HG02981 (cell line): Measurements from ENCODE around the gene KLRC2.
"Not testable (repeated sequence)": the region's sequence is repeated elsewhere in the genome, so short reads cannot be mapped to it uniquely, and the experiment has no call there.

Experiments
- ATAC-seq: cut with Tn5 transposase; IDR thresholded peaks from one replicate; pipeline ENCODE4 v1.9.1; 2021; ENCODE audit warnings: mild to moderate bottlenecking, moderate library complexity; ENCODE audit not compliant: unreplicated experiment

Gene KLRC2

DNA sequence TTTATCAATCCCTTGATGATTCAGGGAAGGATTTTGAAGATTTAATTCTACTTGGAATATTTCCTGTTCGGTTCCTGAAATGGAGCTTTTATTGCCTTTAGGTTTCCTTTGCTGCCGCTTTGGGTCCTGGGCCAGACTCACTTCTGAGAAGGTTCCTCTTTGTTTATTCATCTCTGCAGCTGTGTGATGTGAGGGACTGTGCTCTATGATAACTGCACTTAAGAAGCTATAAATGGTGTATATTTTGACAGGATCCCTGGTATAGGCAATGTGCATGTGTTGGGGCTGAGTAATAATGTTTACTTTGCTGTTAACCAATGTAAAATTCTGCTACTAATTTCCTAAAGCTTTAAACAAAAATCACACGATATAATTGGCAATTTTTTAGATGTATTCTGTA, at the start of gene KLRC2:
Gene KLRC2, minus strand, starts transcription at position 195 of the 400 bp plus-strand sequence. Its CDS starts 24 bp downstream, at position 171.
- not testable (repeated sequence) for ATAC-seq

GRCh38 chr12:10481901-10482300, 46.1 kb upstream of the KLRC2 start:
- not testable (repeated sequence) for ATAC-seq

GRCh38 chr12:10472808-10473207, 37.0 kb upstream of the KLRC2 start:
- ATAC-seq: not testable (repeated sequence)

- no peak for ATAC-seq
Measured at GRCh38 chr12:10469701-10470100, 33.9 kb upstream of the KLRC2 start.

- no peak for ATAC-seq
Measured at GRCh38 chr12:10466311-10466710, 30.5 kb upstream of the KLRC2 start.

DNA sequence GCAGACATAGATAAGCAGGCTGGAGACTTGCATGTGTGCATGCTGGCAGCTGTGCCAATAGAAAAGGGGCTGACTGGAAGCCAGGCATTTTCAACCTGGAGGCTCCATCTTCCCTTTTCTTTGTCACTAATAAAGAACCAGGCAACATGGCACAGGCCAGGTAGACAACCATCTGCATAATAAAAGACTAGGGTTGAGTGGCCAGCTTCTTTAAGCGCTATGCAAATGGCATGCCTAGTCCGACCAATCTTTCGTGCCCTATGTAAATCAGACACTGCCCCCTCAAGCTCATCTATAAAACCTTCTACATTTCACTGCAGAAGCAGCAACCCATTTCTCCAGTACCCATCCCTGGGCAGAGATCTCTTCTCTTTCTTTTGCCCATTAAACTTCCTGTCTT, 21.9 kb upstream of the KLRC2 start:
- no peak for ATAC-seq

- ATAC-seq: no peak
Measured at GRCh38 chr12:10456856-10457255, 21.0 kb upstream of the KLRC2 start.

DNA sequence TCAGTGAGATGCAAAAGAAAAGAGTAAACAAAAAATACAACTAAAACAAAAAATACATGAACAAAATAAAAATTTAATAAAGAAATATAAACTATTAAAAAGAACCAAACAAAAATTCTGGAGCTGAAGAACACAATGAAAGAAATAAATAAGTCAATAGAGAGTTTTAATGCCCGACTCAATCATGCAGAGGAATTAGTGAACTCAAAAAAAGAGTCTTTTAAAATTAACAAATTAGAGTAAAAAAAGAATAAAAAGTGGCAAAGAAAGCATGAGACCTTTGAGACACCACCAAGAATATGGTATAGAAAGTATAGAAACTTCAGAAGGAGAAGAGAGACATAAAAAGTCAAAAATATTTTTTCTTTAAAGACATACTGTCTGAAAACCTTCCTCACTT, 20.0 kb upstream of the KLRC2 start:
- no peak for ATAC-seq

- ATAC-seq: no peak
Measured at GRCh38 chr12:10454531-10454930, 18.7 kb upstream of the KLRC2 start.

- ATAC-seq: no peak
Measured at GRCh38 chr12:10453156-10453555, 17.3 kb upstream of the KLRC2 start, which contains the start of gene KLRC1. Gene KLRC1 (minus strand): TSS chr12:10453377. CDS start chr12:10451156, 2,221 bp downstream.

GRCh38 chr12:10448236-10448635, 12.4 kb upstream of the KLRC2 start:
- ATAC-seq: no peak

DNA sequence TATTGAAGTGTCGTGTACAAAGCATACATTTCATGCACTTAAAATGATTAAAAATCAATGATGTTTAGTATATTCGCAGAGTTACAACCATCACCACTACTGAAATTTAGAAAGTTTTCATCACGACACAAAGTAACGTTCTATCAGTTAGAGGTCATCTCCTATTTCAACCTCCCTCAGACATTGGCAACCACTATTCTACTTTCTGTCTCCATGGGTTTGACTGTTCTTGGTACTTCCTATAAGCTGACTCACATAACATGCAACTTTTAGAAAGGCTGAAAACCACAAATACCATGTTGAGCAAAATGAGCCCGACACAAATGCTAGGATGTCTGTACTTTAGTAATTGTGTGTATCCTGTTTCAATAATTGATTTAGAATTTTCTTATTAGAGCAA, 10.2 kb upstream of the KLRC2 start:
- ATAC-seq: not testable (repeated sequence)

GRCh38 chr12:10441144-10441543, 5.3 kb upstream of the KLRC2 start:
- not testable (repeated sequence) for ATAC-seq

- not testable (repeated sequence) for ATAC-seq
Measured at GRCh38 chr12:10439608-10440274, 3.9 kb upstream of the KLRC2 start.

GRCh38 chr12:10437601-10438000, 1.8 kb upstream of the KLRC2 start:
- ATAC-seq: not testable (repeated sequence)

- not testable (repeated sequence) for ATAC-seq
Measured at GRCh38 chr12:10430623-10431022, 5.2 kb downstream of the KLRC2 start.

DNA sequence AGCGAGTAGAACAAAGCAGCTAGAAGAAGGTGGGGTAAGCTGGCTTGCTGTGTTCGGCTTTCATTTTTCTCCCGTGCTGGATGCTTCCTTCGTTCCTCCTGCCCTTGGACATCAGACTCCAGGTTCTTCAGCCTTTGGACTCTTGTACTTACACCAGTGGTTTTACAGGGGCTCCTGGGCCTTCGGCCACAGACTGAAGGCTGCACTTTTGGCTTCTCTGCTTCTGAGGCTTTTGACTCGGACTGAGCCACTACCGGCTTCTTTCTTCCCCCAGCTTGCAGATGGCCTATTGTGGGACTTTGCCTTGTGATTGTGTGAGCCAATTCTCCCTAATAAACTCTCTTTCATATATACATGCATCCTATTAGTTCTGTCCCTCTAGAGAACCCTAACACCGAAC, 9.9 kb downstream of the KLRC2 start:
- not testable (repeated sequence) for ATAC-seq

GRCh38 chr12:10424260-10424899, 11.4 kb downstream of the KLRC2 start:
- not testable (repeated sequence) for ATAC-seq

- ATAC-seq: not testable (repeated sequence)
Measured at GRCh38 chr12:10422159-10422558, 13.7 kb downstream of the KLRC2 start.

GRCh38 chr12:10420334-10420733, 15.5 kb downstream of the KLRC2 start, which contains the start of gene KLRC3:
Gene KLRC3 (minus strand): TSS chr12:10420595. CDS start chr12:10420550, 45 bp downstream.
- not testable (repeated sequence) for ATAC-seq

DNA sequence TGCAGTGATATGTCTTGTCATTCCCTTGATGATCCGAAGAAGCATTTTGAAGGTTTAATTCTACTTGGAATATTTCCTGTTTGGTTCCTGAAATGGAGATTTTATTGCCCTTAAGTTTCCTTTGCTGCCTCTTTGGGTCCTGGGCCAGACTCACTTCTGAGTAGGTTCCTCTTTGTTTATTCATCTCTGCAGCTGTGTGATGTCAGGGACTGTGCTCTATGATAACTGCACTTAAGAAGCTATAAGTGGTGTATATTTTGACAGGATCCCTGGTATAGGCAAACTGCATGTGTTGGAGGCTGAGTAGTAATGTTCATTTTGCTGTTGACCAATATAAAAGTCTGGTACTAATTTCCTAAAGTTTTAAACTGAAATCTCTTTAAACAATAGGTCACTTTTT, 26.4 kb downstream of the KLRC2 start, which contains the start of gene KLRC4:
Gene KLRC4, minus strand, starts transcription at position 366 of the 400 bp plus-strand sequence. Its CDS starts 182 bp downstream, at position 184.
- ATAC-seq: no peak

GRCh38 chr12:10408842-10409241, 27.0 kb downstream of the KLRC2 start:
- no peak for ATAC-seq
